ENCODE measurements around the gene PCSK6. TPM values are rescaled to one million over a fixed set of nuclear protein-coding genes. Genes with fewer than 3 reads are reported as not detected.
A peak's percentile ranks its signal among the peaks of the same experiment; 100 is the strongest.

Gene PCSK6
- total RNA-seq, 1 experiment from 2014 or later: 69.5 TPM

DNA sequence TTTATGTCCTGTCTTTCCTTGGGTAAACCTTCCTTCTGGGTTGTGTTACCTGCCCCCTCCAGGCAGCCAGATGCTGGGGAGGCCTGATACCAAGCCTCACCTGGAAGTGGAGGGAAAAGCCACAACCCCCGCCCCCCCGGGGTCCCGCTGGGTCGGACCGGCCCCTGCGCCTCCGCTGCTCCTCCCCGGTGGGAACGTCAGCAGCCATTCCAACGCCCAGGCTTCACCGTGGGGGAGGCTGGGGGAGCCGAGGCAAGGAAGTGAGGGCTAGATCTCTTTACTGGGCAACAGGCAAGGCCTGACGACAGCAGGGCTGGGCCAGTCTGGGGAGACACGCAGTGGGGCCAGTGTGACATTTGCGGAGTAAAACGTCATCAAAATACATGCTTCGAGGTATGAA is 141.5 kb downstream of the PCSK6 start:
- no peaks in the 10 kb centered on the region for H3K27me3 Mint-ChIP-seq (ENCODE audit: insufficient read depth, unreplicated experiment)
- DNase-seq: no peak
- no TSS peak for BruUV-seq (replicated peaks)
- peaks cover 34% of the 10 kb centered on the region for H3K36me3 Mint-ChIP-seq (ENCODE audit: insufficient read depth, unreplicated experiment)
- no peak overlapping the region for H3K4me3 Mint-ChIP-seq (ENCODE audit: unreplicated experiment)
- intact Hi-C loops (cut with micrococcal nuclease; ENCODE audit: unreplicated experiment): loop anchor here (2.0 kb wide), 1 partner anchor 47 kb away; no protein-coding TSS in a partner anchor
- Histone ChIP-seq H3K4me1 (peaks cover 18% of the 10 kb centered on the region), H3K27me3 (replicated peaks; ENCODE audit: control insufficient read depth, insufficient read depth, low read length) (no peaks in the 10 kb centered on the region), H3K36me3 (ENCODE audit: control insufficient read depth, insufficient read depth, low read length) (peaks cover 2% of the 10 kb centered on the region), H3K9me3 (no peaks in the 10 kb centered on the region; the same call in 1 of the 2 replicates), H3K4me3 (ENCODE audit: low read depth, low read length) (no peak overlapping the region)
- TF ChIP-seq, protein P1, sequence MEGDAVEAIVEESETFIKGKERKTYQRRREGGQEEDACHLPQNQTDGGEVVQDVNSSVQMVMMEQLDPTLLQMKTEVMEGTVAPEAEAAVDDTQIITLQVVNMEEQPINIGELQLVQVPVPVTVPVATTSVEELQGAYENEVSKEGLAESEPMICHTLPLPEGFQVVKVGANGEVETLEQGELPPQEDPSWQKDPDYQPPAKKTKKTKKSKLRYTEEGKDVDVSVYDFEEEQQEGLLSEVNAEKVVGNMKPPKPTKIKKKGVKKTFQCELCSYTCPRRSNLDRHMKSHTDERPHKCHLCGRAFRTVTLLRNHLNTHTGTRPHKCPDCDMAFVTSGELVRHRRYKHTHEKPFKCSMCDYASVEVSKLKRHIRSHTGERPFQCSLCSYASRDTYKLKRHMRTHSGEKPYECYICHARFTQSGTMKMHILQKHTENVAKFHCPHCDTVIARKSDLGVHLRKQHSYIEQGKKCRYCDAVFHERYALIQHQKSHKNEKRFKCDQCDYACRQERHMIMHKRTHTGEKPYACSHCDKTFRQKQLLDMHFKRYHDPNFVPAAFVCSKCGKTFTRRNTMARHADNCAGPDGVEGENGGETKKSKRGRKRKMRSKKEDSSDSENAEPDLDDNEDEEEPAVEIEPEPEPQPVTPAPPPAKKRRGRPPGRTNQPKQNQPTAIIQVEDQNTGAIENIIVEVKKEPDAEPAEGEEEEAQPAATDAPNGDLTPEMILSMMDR (IDR thresholded peaks at IDR 0.05; ENCODE audit: insufficient read depth in 1 of 2, low read depth in 1 of 2, low read length in 1 of 2, severe bottlenecking in 1 of 2, unreplicated experiment in 1 of 2): no peak
- ChIA-PET POLR2A (no interaction called here), CTCF (no interaction called here)
- no peaks in the 10 kb centered on the region for H3K9me3 Mint-ChIP-seq (ENCODE audit: unreplicated experiment)
- peaks cover 17% of the 10 kb centered on the region for H3K4me1 Mint-ChIP-seq (ENCODE audit: low read depth, unreplicated experiment)
- H3K27ac Mint-ChIP-seq (ENCODE audit: unreplicated experiment): no peak overlapping the region

DNA sequence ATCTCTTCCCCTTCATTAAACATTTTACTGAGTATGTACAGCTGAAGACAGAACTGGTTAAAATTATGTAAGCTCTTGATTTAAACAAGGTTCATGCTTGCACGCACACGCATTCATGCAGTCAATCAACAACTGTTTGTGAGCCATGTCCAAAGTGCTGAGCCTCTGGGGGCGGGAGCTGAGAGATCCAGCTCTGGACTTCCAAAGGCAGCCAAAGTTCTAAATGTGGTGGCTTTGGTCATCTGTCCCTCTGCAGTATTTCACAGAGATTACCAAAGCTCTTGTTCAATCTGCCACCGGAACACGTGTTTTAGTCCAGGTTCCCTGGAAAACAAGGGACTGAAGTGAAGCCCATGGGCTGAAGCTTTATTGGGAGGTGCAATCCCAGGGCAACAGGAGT is 142.1 kb downstream of the PCSK6 start:
- BruUV-seq (replicated peaks): no TSS peak
- no peaks in the 10 kb centered on the region for H3K9me3 Mint-ChIP-seq (ENCODE audit: unreplicated experiment)
- CTCF ChIA-PET: no interaction called here
- intact Hi-C loops (cut with micrococcal nuclease; ENCODE audit: unreplicated experiment): no loop called here
- peaks cover 17% of the 10 kb centered on the region for H3K4me1 Mint-ChIP-seq (ENCODE audit: low read depth, unreplicated experiment)
- H3K27me3 Mint-ChIP-seq (ENCODE audit: insufficient read depth, unreplicated experiment): no peaks in the 10 kb centered on the region
- Histone ChIP-seq H3K27me3 (replicated peaks; ENCODE audit: control insufficient read depth, insufficient read depth, low read length) (no peaks in the 10 kb centered on the region), H3K9me3 (no peaks in the 10 kb centered on the region; the same call in 1 of the 2 replicates), H3K4me1 (peaks cover 18% of the 10 kb centered on the region), H3K4me3 (ENCODE audit: low read depth, low read length) (no peak overlapping the region), H3K36me3 (ENCODE audit: control insufficient read depth, insufficient read depth, low read length) (peaks cover 2% of the 10 kb centered on the region)
- DNase-seq: no peak
- TF ChIP-seq, protein P1 (IDR thresholded peaks at IDR 0.05; ENCODE audit: insufficient read depth in 1 of 2, low read depth in 1 of 2, low read length in 1 of 2, severe bottlenecking in 1 of 2, unreplicated experiment in 1 of 2): no peak
- no peak overlapping the region for H3K4me3 Mint-ChIP-seq (ENCODE audit: unreplicated experiment)
- POLR2A ChIA-PET: no interaction called here
- H3K36me3 Mint-ChIP-seq (ENCODE audit: insufficient read depth, unreplicated experiment): peaks cover 34% of the 10 kb centered on the region
- no peak overlapping the region for H3K27ac Mint-ChIP-seq (ENCODE audit: unreplicated experiment)

DNA sequence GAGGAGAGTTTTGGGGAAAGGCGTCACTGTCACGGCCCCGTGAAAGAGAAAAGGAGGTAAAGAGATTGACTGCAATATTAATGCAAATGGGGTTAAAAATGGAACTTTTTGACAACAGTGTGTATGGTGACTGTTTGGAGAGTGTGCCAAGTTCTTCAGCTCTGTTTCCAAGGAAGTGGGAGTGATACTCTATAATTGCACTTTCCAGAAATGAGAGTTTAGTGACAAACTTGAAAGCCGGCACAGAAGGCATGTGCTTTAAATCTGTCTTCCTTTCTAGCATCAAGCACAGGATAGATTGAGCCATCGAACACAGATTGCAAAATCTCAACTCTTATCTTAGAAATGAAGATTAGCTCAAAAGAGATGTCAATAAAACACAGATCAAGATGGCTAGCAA is 142.6 kb downstream of the PCSK6 start:
- no TSS peak for BruUV-seq (replicated peaks)
- no peak overlapping the region for H3K27ac Mint-ChIP-seq (ENCODE audit: unreplicated experiment)
- CTCF ChIA-PET: no interaction called here

More for the DNA sequence above, 142.6 kb downstream of the PCSK6 start:
- Histone ChIP-seq H3K36me3 (ENCODE audit: control insufficient read depth, insufficient read depth, low read length) (peaks cover 2% of the 10 kb centered on the region), H3K4me1 (peaks cover 18% of the 10 kb centered on the region), H3K27me3 (replicated peaks; ENCODE audit: control insufficient read depth, insufficient read depth, low read length) (no peaks in the 10 kb centered on the region), H3K9me3 (no peaks in the 10 kb centered on the region; the same call in 1 of the 2 replicates), H3K4me3 (ENCODE audit: low read depth, low read length) (no peak overlapping the region)
- TF ChIP-seq, protein P1 (IDR thresholded peaks at IDR 0.05; ENCODE audit: insufficient read depth in 1 of 2, low read depth in 1 of 2, low read length in 1 of 2, severe bottlenecking in 1 of 2, unreplicated experiment in 1 of 2): no peak
- intact Hi-C loops (cut with micrococcal nuclease; ENCODE audit: unreplicated experiment): no loop called here
- peak in 1 of 2 experiments; percentile 14 for DNase-seq
- peaks cover 34% of the 10 kb centered on the region for H3K36me3 Mint-ChIP-seq (ENCODE audit: insufficient read depth, unreplicated experiment)
- H3K4me1 Mint-ChIP-seq (ENCODE audit: low read depth, unreplicated experiment): peaks cover 17% of the 10 kb centered on the region
- POLR2A ChIA-PET: no interaction called here
- no peaks in the 10 kb centered on the region for H3K9me3 Mint-ChIP-seq (ENCODE audit: unreplicated experiment)
- H3K4me3 Mint-ChIP-seq (ENCODE audit: unreplicated experiment): no peak overlapping the region
- no peaks in the 10 kb centered on the region for H3K27me3 Mint-ChIP-seq (ENCODE audit: insufficient read depth, unreplicated experiment)

All from Caco-2 (cell line).